K562 (cell line): ENCODE measurements around the gene KLHL22. TPM values are rescaled to one million over a fixed set of nuclear protein-coding genes. Genes with fewer than 3 reads are reported as not detected.

ENCODE experiments used
- BACH1 ChIP-seq: fragments of 200-800 bp; sonication (Bioruptor generic); IDR thresholded peaks from 2 replicates; pipeline ENCODE4 v1.6.1; 2016; ENCODE audit warnings: missing genetic modification characterization, missing compliant biosample characterization
- CBFB ChIP-seq: sonication (generic); formaldehyde crosslinking; IDR thresholded peaks from 2 replicates; pipeline ENCODE4 v1.4.0; 2020; ENCODE audit warnings: mild to moderate bottlenecking, missing genetic modification reagents
- CHD7 ChIP-seq: fragments of 200-600 bp; sonication (generic); IDR thresholded peaks from one replicate; pipeline ENCODE4 v1.6.1; 2012; ENCODE audit warnings: mild to moderate bottlenecking, low read depth, low read length, inconsistent platforms
- CREB3 ChIP-seq: fragments of 450-650 bp; conservative IDR thresholded peaks from 2 replicates; pipeline ENCODE4 v1.6.1; 2016; ENCODE audit warnings: missing genetic modification characterization, low read depth, mild to moderate bottlenecking, missing compliant biosample characterization, moderate library complexity
- EGR1 ChIP-seq: fragments of 450-650 bp; conservative IDR thresholded peaks from 2 replicates; pipeline ENCODE4 v1.6.1; 2017; ENCODE audit warnings: mild to moderate bottlenecking
- PPARD ChIP-seq: fragments of 250-450 bp; sonication (Bioruptor Pico); IDR thresholded peaks from 2 replicates; pipeline ENCODE4 v1.8.0; 2022; ENCODE audit warnings: inconsistent platforms, mild to moderate bottlenecking, moderate library complexity
- TAF7 ChIP-seq: fragments of 450-650 bp; IDR thresholded peaks from 2 replicates; pipeline ENCODE4 v1.6.1; 2016; ENCODE audit warnings: missing genetic modification characterization, missing compliant biosample characterization
- THRB ChIP-seq: fragments of 450-650 bp; formaldehyde crosslinking; conservative IDR thresholded peaks from 2 replicates; pipeline ENCODE4 v1.4.0; 2022; ENCODE audit warnings: mild to moderate bottlenecking, missing genetic modification characterization
- UBTF ChIP-seq, 2 experiments: IDR thresholded peaks; 2 replicates each; pipeline ENCODE4 v1.6.1; 2012; ENCODE audit warnings: improper control_type of control experiment in 2 of 2, low read depth in 2 of 2, low read length in 2 of 2, borderline replicate concordance in 1 of 2
- ZNF589 ChIP-seq: fragments of 200-800 bp; sonication (Bioruptor generic); IDR thresholded peaks from 2 replicates; pipeline ENCODE4 v1.6.1; 2016; ENCODE audit warnings: low read depth, missing genetic modification characterization, missing compliant biosample characterization
- polyA plus RNA-seq, 8 experiments: library from polyadenylated mRNA; depleted of rRNA in 4 of 8; stranded (reverse) in 5 of 8; unstranded in 3 of 8; fragments of >200 nt; fragmentation: Nextera tagmentation in 2 of 8; fragmentation: Illumina TruSeq in 1 of 8; extraction: Ambion mirVana in 2 of 8; extraction: Trizol in 1 of 8; gene quantifications; 2 replicates each; pipeline versions ENCODE4 v1.2.1 to v1.2.3, GENCODE V29; 2011 to 2014; ENCODE audit warnings: inconsistent platforms in 1 of 8, missing spikeins in 1 of 8
- total RNA-seq, 7 experiments: library from RNA; depleted of rRNA in 6 of 7; stranded (reverse); fragments of >200 nt in 6 of 7; fragmentation: Illumina TruSeq in 2 of 7; extraction: Trizol in 2 of 7; gene quantifications; 2 replicates each; pipeline versions ENCODE4 v1.2.1 to v1.2.3, GENCODE V29; 2011 to 2021; ENCODE audit warnings: low replicate concordance in 1 of 7

Gene KLHL22
- total and polyA plus RNA-seq, 9 of the 15 experiments (the other 6 are each of a cell fraction or from before 2014, with no cell fraction given), result 1.3 to 25.6 (median 15.2) TPM

- TF ChIP-seq CHD7 (no peak), ZNF589 (0 out of 2 replicates have a peak, but pooled peaks have one; percentile 49), CREB3 (tag) (peak; percentile 51; the same call in 1 of the 2 replicates), BACH1 (tag) (no peak), UBTF (IDR thresholded peaks at IDR 0.05; ENCODE audit: borderline replicate concordance in 1 of 2, low read depth in 2 of 2, low read length in 2 of 2) (peak; percentile 45 to 74; a peak in 1 of 4 replicates), EGR1 (no peak), PPARD (CRISPR knock-in tag) (0 out of 2 replicates have a peak, but pooled peaks have one; percentile 58), TAF7 (tag) (no peak), CBFB (CRISPR knock-in tag) (no peak), THRB (CRISPR knock-in tag) (0 out of 2 replicates have a peak, but pooled peaks have one; percentile 43)
Observed at GRCh38 chr22:20412474-20413216, 83.0 kb downstream of the KLHL22 start (continued).
